HG03460 (cell line): ENCODE measurements around the gene HIVEP3.

Experiments used
- ATAC-seq: cut with Tn5 transposase; IDR thresholded peaks from one replicate; pipeline ENCODE4 v1.9.1; 2021; ENCODE audit not compliant: unreplicated experiment

Gene HIVEP3

GRCh38 chr1:41461790-41462679, 456.7 kb downstream of the HIVEP3 start:
- no peak for ATAC-seq

DNA sequence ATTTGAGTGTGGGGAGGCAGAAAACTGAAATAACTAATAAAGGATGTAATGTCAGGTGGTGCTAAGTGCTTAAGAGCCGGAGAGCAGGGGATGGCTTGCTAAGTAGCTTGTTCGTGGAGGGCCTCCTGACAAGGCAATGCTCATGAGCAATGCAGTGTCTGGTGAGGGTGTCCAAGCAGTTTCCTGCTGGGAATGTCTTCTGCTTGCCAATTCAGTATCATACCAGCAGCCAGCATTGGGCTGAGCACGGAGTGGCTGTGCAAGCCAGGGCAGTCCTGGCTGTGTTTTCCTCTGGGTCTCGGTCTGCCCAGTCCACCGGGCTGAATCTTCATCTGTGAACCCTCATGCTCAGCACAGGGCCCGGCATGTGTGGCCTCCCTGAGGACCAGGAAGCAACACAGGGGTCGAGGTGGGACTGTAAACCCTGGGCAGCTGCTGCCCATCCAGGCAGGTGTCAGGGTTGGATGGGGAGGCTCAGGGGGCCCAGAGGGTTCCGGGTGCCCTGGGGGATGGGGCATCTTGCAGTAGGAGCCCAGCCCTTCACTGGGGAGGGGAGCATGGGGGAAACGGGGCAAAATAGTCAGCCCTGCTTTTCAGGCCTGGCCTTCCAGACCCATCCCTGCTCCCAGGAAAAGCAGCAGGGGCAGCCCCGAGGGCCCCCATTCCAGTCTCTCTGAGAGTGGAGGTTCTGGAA, 461.7 kb downstream of the HIVEP3 start:
- no peak for ATAC-seq
